Kidney (tissue), 14 donors: ENCODE results near the gene LATS2. TPM values are rescaled to one million over a fixed set of nuclear protein-coding genes. Genes with fewer than 3 reads are reported as not detected.
"Not testable (repeated sequence)": the region's sequence is repeated elsewhere in the genome, so short reads cannot be mapped to it uniquely, and the experiment has no call there.

Experiments used
- DNase-seq, 5 donors: peaks; one replicate each; pipeline ENCODE4 v3.0.0-alpha.2; 2013 to 2020
- FAIRE-seq: peaks from 2 replicates; lab custom pipeline; 2012; peaks lifted over from hg19 to GRCh38; lab: Jason Lieb, UNC
- H3K27ac ChIP-seq, 2 donors: one replicate each; pipeline ENCODE4 v1.7.0; 2013; ENCODE audit warnings: low read depth in 2 of 2, low read length in 2 of 2, inconsistent platforms in 1 of 2
- H3K27me3 ChIP-seq: one replicate; pipeline ENCODE4 v1.7.1; 2013; ENCODE audit warnings: low read length, inconsistent platforms; ENCODE audit not compliant: control insufficient read depth, insufficient read depth
- H3K36me3 ChIP-seq, 3 donors: one replicate each; pipeline versions ENCODE4 v1.7.0 to v1.7.1; 2013; ENCODE audit warnings: low read length in 3 of 3, control low read depth in 1 of 3, inconsistent platforms in 1 of 3; ENCODE audit not compliant: insufficient read depth in 3 of 3, control insufficient read depth in 2 of 3
- H3K4me1 ChIP-seq, 3 donors: one replicate each; pipeline versions ENCODE4 v1.7.0 to v1.7.1; 2013; ENCODE audit warnings: low read length in 3 of 3, inconsistent platforms in 1 of 3, low read depth in 1 of 3; ENCODE audit not compliant: control insufficient read depth in 2 of 3, insufficient read depth in 2 of 3
- H3K4me3 ChIP-seq, 3 donors: one replicate each; pipeline versions ENCODE4 v1.7.0 to v1.8.1; 2013; ENCODE audit warnings: low read length in 3 of 3, control low read depth in 1 of 3, inconsistent platforms in 1 of 3
- H3K9ac ChIP-seq, 3 donors: one replicate each; pipeline versions ENCODE4 v1.7.0 to v1.7.1; 2013; ENCODE audit warnings: low read length in 3 of 3, control low read depth in 1 of 3, inconsistent platforms in 1 of 3
- H3K9me3 ChIP-seq, 3 donors: one replicate each; pipeline versions ENCODE4 v1.7.0 to v1.7.1; 2013; ENCODE audit warnings: low read length in 3 of 3, control low read depth in 1 of 3, inconsistent platforms in 1 of 3; ENCODE audit not compliant: control insufficient read depth in 2 of 3, insufficient read depth in 1 of 3
- intact Hi-C: fragments of 100-400 bp; cut with DNase I; formaldehyde crosslinking; loops from one replicate; pipeline ENCODE4 v1.11.1; 2022
- polyA plus RNA-seq: library from polyadenylated mRNA; stranded (reverse); fragments of 350-450 nt; fragmentation: Illumina TruSeq; extraction: RNeasy Lipid Tissue Mini Kit (QIAGEN cat#74804); gene quantifications from one replicate; pipeline ENCODE4 v1.2.3, GENCODE V29; 2014; ENCODE audit warnings: low read depth, low replicate concordance; ENCODE audit not compliant: insufficient read depth
- total RNA-seq: library from RNA; stranded (reverse); fragmentation: NEBNext Ultra II Directional; extraction: Animal tissue kit (Norgen Biotek cat#: 25700); gene quantifications from one replicate; pipeline ENCODE4 v1.2.1, GENCODE V29; 2021
- TF ChIP-seq, protein P1 (sequence below): IDR thresholded peaks from 3 replicates; pipeline ENCODE4 v1.5.1; 2012; ENCODE audit warnings: mild to moderate bottlenecking, moderate library complexity, borderline replicate concordance; ENCODE audit not compliant: insufficient read depth; ENCODE audit errors: extremely low read depth
- donor health status: control.
- donor health status: control.
- donor health status: control.
- donor health status: control.
- donor health status: control.
- donor health status: DM: yes; HTN: yes; CAD: no.
- donor health status: Normal renal cell carcinoma (clear cell type).

The LATS2 gene
- total and polyA plus RNA-seq, 2 donors from 2014 or later: 5.5 to 26.3 TPM

DNA sequence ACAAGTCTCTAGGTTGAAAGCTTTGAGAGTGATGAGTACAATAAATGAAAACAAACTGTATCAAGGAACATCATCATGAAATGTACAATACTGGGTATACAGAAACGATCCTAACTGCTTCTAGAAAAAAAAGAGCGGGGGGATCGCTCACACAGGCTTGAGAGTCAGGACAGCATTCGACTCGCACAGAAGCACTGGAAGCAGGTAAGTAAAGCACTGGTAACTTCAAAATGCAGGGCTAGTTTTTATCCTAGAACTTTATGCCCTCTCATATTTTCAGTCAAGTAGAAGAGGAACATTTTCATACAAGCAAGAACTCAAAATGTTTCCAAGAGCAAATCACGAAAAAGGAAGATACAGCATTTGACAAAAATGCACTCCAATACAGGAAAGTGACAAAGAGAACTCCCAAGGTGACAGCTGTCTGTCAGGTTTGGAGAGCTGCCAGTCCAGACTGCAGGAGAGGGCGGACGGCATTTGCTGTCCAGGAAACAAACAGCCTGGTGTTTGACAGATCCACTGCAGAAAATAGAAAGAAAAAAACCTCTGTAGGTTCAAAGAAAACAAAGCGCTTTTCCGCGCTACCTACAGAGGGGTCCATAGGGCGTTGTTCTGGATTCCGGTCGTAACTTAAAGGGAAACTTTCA lies 100.6 kb downstream of the LATS2 start:
- Histone ChIP-seq H3K9me3 (no peaks in the 10 kb centered on the region), H3K27ac (no peak overlapping the region), H3K27me3 (no peaks in the 10 kb centered on the region), H3K4me3 (no peak overlapping the region), H3K36me3 (no peaks in the 10 kb centered on the region), H3K4me1 (no peaks in the 10 kb centered on the region), H3K9ac (no peak overlapping the region)
- DNase-seq: no peak
- no peak for FAIRE-seq
- intact Hi-C loops: no loop called here
- TF ChIP-seq, protein P1, sequence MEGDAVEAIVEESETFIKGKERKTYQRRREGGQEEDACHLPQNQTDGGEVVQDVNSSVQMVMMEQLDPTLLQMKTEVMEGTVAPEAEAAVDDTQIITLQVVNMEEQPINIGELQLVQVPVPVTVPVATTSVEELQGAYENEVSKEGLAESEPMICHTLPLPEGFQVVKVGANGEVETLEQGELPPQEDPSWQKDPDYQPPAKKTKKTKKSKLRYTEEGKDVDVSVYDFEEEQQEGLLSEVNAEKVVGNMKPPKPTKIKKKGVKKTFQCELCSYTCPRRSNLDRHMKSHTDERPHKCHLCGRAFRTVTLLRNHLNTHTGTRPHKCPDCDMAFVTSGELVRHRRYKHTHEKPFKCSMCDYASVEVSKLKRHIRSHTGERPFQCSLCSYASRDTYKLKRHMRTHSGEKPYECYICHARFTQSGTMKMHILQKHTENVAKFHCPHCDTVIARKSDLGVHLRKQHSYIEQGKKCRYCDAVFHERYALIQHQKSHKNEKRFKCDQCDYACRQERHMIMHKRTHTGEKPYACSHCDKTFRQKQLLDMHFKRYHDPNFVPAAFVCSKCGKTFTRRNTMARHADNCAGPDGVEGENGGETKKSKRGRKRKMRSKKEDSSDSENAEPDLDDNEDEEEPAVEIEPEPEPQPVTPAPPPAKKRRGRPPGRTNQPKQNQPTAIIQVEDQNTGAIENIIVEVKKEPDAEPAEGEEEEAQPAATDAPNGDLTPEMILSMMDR: no peak

DNA sequence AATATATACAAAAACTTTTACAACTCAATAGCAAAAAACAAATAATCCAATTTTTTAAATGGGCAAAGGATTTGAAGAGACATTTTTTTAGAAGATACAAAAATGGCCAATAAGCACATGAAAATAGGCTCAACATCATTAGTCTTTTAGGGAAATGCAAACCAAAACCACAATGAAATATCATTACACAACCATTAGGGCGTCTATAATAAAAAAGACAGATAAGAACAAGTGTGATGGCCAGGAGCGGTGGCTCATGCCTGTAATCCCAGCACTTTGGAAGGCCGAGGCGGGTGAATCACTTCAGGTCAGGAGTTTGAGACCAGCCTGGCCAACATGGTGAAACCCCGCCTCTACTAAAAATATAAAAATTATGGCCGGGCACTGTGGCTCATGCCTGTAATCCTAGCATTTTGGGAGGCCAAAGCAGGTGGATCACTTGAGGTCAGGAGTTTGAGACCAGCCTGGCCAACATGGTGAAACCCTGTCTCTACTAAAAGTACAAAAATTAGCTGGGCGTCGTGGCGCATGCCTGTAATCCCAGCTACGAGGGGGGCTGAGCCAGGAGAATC lies 104.3 kb downstream of the LATS2 start:
- H3K9ac ChIP-seq, H3K27me3 ChIP-seq, FAIRE-seq, H3K4me3 ChIP-seq, H3K36me3 ChIP-seq, intact Hi-C loops, DNase-seq, H3K9me3 ChIP-seq, H3K4me1 ChIP-seq, H3K27ac ChIP-seq: not testable (repeated sequence)

DNA sequence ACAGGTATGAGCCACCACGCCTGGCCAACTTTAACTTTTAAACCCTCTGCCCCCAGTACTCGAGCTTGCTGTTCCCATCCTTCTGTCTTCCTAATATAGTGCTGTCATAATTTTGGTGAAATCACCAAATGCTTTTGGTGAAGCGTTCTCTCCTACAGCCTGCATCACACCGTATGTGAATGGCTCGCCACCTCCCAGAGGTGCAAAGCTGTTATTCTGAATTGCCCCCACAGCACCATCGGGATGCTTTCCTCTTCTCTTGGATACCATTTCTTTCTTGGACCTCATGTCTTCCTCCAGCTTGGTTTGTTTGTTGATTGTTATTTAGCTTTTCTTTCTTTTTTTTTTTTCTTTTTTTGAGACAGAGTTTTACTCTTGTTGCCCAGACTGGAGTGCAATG lies 105.9 kb downstream of the LATS2 start:
- H3K4me1 ChIP-seq: no peaks in the 10 kb centered on the region
- H3K27me3 ChIP-seq: no peaks in the 10 kb centered on the region
- no peak overlapping the region for H3K9ac ChIP-seq
- H3K9me3 ChIP-seq: no peaks in the 10 kb centered on the region
- DNase-seq (no peak), FAIRE-seq (no peak)
- intact Hi-C loops: no loop called here
- TF ChIP-seq, protein P1: no peak
- H3K27ac ChIP-seq: no peak overlapping the region
- no peak overlapping the region for H3K4me3 ChIP-seq
- H3K36me3 ChIP-seq: no peaks in the 10 kb centered on the region

DNA sequence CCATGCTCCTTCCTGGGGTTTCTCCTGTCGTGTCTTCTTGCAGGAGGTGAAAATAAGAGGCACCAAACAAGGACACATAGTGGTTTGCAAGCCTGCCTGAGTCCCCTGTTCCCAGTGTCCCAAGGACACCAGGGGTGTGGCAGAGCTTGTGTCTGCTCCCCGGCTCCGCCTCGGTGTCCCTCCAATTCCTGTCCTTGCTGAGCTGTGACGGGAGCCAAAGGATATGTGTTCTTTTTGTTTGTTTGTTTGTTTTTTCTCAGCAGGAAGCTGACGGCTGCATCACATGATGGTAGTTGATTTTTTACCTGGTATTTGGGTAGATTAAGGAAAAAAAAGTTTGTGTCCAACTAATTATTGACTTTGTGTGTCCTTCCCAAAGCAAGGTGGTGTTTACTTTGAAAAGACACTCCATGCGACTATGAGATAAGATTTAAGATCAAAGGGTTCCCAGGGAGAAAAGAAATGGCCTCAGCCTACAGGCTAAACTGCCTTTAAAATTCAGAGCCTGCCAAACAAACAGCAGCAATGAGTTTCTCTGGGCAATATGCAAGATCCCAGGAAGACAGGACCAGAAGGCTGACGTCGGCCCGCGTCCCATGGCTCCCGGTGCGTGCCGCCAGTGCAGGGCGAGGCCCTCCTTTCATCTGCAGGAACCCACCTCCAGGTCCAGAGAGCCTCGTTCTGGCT lies 108.0 kb downstream of the LATS2 start:
- Histone ChIP-seq H3K36me3 (no peaks in the 10 kb centered on the region), H3K9ac (no peak overlapping the region), H3K27ac (no peak overlapping the region), H3K9me3 (no peaks in the 10 kb centered on the region), H3K27me3 (no peaks in the 10 kb centered on the region), H3K4me3 (no peak overlapping the region), H3K4me1 (no peaks in the 10 kb centered on the region)
- TF ChIP-seq, protein P1: no peak
- FAIRE-seq (no peak), DNase-seq (no peak)
- intact Hi-C loops: no loop called here
